GM23248 (cell line): Measurements from ENCODE around the gene UROD. TPM values are rescaled to one million over a fixed set of nuclear protein-coding genes. Genes with fewer than 3 reads are reported as not detected.
A peak's percentile ranks its signal among the peaks of the same experiment; 100 is the strongest.

Experiments used
- DNase-seq: peaks from one replicate; pipeline ENCODE4 v3.0.0-alpha.2; 2015
- H2AFZ ChIP-seq: fragments of 200-600 bp; sonication (generic); 2 replicates; pipeline ENCODE4 v1.6.1; 2016; ENCODE audit warnings: antibody characterized with exemption
- H3F3A ChIP-seq: fragments of 200-600 bp; sonication (generic); 2 replicates; pipeline ENCODE4 v1.6.1; 2016; ENCODE audit warnings: mild to moderate bottlenecking, antibody characterized with exemption, mixed run types; ENCODE audit not compliant: insufficient read depth
- H3K27ac ChIP-seq: fragments of 200-600 bp; sonication (generic); 2 replicates; pipeline ENCODE4 v1.5.1; 2016; ENCODE audit warnings: mild to moderate bottlenecking
- H3K27me3 ChIP-seq: fragments of 200-600 bp; sonication (generic); replicated peaks from 2 replicates; pipeline ENCODE4 v1.6.1; 2016; ENCODE audit warnings: mild to moderate bottlenecking; ENCODE audit not compliant: insufficient read depth
- H3K36me3 ChIP-seq: fragments of 200-600 bp; sonication (generic); 2 replicates; pipeline ENCODE4 v1.6.1; 2016; ENCODE audit warnings: low read depth, mild to moderate bottlenecking
- H3K4me1 ChIP-seq: fragments of 200-600 bp; sonication (generic); 2 replicates; pipeline ENCODE4 v1.6.1; 2016; ENCODE audit warnings: mild to moderate bottlenecking; ENCODE audit not compliant: insufficient read depth
- H3K4me2 ChIP-seq: fragments of 200-600 bp; sonication (generic); one replicate; pipeline ENCODE4 v1.6.1; 2016; ENCODE audit warnings: mild to moderate bottlenecking; ENCODE audit not compliant: unreplicated experiment
- H3K4me3 ChIP-seq: fragments of 200-600 bp; sonication (generic); 2 replicates; pipeline ENCODE4 v1.5.1; 2016; ENCODE audit warnings: mild to moderate bottlenecking
- H3K79me2 ChIP-seq: fragments of 200-600 bp; sonication (generic); 2 replicates; pipeline ENCODE4 v1.6.1; 2016; ENCODE audit warnings: mild to moderate bottlenecking; ENCODE audit not compliant: insufficient read depth
- H3K9ac ChIP-seq: fragments of 200-600 bp; sonication (generic); 2 replicates; pipeline ENCODE4 v1.6.1; 2016; ENCODE audit warnings: mild to moderate bottlenecking
- H3K9me2 ChIP-seq: fragments of 200-600 bp; sonication (generic); 2 replicates; pipeline ENCODE4 v1.6.1; 2016; ENCODE audit warnings: mixed run types, mild to moderate bottlenecking, moderate library complexity; ENCODE audit not compliant: insufficient read depth
- H3K9me3 ChIP-seq: fragments of 200-600 bp; sonication (generic); one replicate; pipeline ENCODE4 v1.6.1; 2017; ENCODE audit warnings: low read depth
- H4K20me1 ChIP-seq: fragments of 200-600 bp; sonication (generic); 2 replicates; pipeline ENCODE4 v1.6.0; 2016; ENCODE audit not compliant: insufficient read depth
- EZH2 ChIP-seq: fragments of 200-600 bp; sonication (generic); IDR thresholded peaks from 2 replicates; pipeline ENCODE4 v1.6.1; 2018; ENCODE audit warnings: antibody characterized with exemption, mild to moderate bottlenecking; ENCODE audit not compliant: insufficient read depth, poor library complexity, severe bottlenecking
- EZH2phosphoT487 ChIP-seq: fragments of 200-600 bp; sonication (generic); IDR thresholded peaks from 2 replicates; pipeline ENCODE4 v1.6.1; 2018; ENCODE audit warnings: antibody characterized with exemption, moderate library complexity, mild to moderate bottlenecking, low read depth; ENCODE audit not compliant: insufficient read depth
- WGBS, 2 experiments: methylation state at CpG; one replicate each; pipeline ENCODE4 v1.1.6; 2015 to 2017; ENCODE audit warnings: low lambda C conversion rate in 2 of 2, low coverage in 1 of 2; ENCODE audit errors: missing lambda C conversion rate in 2 of 2; 5-methylcytosine and 5-hydroxymethylcytosine counted together
- in situ Hi-C: fragments of 300-500 bp; cut with MboI; formaldehyde crosslinking; loops from 2 replicates; pipeline ENCODE4 v1.15.0; 2020
- polyA plus RNA-seq: library from polyadenylated mRNA; unstranded; fragments of >200 nt; fragmentation: Nextera tagmentation; extraction: Ambion mirVana; gene quantifications from 2 replicates; pipeline ENCODE4 v1.2.1, GENCODE V29; 2016
- total RNA-seq: library from RNA; depleted of rRNA; stranded (reverse); fragments of >200 nt; shearing (Covaris generic); gene quantifications from 2 replicates; pipeline ENCODE4 v1.2.3, GENCODE V29; 2014

Gene UROD
- total and polyA plus RNA-seq, 2 experiments from 2014 or later: 103 to 141 TPM

DNA sequence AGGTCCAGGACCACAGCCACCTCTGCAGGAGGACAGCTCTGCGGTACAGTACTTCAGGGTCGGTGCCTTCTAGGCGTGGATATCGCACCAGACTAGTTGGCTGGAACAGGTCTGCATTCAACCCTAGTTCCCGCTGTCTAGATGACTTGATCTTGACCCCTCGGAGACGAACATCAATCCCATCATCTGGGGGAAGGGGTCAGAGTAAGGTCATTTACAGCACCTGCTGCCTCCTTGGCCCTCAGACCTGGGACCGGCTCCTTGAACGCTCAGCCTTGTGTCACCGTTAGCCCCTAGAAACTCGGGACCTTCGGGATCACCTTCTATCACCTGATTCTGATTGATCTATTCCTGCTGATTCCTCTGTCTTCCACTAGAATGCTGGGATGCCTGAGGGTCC is 3.5 kb upstream of the UROD start:
- Histone ChIP-seq H3K9me3 (no peaks in the 10 kb centered on the region), H3K4me3 (no peak overlapping the region), H3K4me1 (peaks cover 11% of the 10 kb centered on the region), H2AFZ (no peak overlapping the region), H3K79me2 (peaks cover 31% of the 10 kb centered on the region), H3K27ac (no peak overlapping the region), H3K4me2 (no peak overlapping the region), H3K9ac (no peak overlapping the region), H4K20me1 (no peaks in the 10 kb centered on the region), H3K36me3 (no peaks in the 10 kb centered on the region; the same call in 1 of the 2 replicates), H3F3A (peaks cover 9% of the 10 kb centered on the region; the same call in 1 of the 2 replicates), H3K9me2 (no peaks in the 10 kb centered on the region), H3K27me3 (no peaks in the 10 kb centered on the region)
- WGBS, 2 experiments: 87 to 90% methylated on average over 12 of the region's 12 CpGs
- in situ Hi-C loops: loop anchor here (10.0 kb wide), 1 partner anchor 174 kb away; no protein-coding TSS in a partner anchor
- TF ChIP-seq EZH2phosphoT487 (no peak), EZH2 (no peak)
- no peak for DNase-seq

DNA sequence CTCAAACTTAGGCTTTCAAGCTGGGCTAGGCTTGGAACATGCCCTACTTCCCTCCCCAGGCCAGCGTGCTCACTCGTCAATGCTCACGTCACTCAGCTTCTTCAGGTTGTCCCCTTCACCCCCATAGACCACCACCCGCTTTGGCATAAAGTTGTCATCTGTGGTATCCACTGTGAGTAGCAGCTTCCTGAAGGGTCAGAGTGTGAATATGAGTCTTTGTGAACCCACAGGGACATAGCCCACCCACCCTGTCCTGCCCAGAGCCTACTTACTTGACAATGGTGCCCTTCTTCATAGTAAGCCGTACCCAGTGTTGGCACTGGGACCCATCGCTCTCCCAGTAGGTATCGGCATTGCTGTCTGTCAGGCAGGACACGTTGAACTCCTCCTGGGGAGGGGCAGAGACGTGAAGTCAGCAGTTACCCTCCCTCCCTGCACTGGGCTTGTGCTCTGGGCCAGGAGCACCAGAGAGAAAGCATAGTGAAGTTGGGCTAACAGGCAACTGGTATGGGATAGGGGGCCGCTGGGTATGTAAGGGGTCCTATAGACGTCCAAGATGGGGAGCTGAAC is 2.7 kb upstream of the UROD start:
- Histone ChIP-seq H3K9ac (no peak overlapping the region), H3K27ac (no peak overlapping the region), H3K27me3 (no peaks in the 10 kb centered on the region), H3K4me2 (no peak overlapping the region), H4K20me1 (no peaks in the 10 kb centered on the region), H2AFZ (no peak overlapping the region), H3K4me1 (peaks cover 12% of the 10 kb centered on the region), H3K9me3 (no peaks in the 10 kb centered on the region), H3K4me3 (no peak overlapping the region), H3F3A (peaks cover 9% of the 10 kb centered on the region; the same call in 1 of the 2 replicates), H3K9me2 (no peaks in the 10 kb centered on the region), H3K36me3 (no peaks in the 10 kb centered on the region; the same call in 1 of the 2 replicates), H3K79me2 (peaks cover 40% of the 10 kb centered on the region)
- TF ChIP-seq EZH2 (no peak), EZH2phosphoT487 (no peak)
- in situ Hi-C loops: loop anchor here (10.0 kb wide), 1 partner anchor 175 kb away; no protein-coding TSS in a partner anchor
- DNase-seq: no peak
- 92 to 94% methylated on average over 11 of the region's 11 CpGs for WGBS, 2 experiments

DNA sequence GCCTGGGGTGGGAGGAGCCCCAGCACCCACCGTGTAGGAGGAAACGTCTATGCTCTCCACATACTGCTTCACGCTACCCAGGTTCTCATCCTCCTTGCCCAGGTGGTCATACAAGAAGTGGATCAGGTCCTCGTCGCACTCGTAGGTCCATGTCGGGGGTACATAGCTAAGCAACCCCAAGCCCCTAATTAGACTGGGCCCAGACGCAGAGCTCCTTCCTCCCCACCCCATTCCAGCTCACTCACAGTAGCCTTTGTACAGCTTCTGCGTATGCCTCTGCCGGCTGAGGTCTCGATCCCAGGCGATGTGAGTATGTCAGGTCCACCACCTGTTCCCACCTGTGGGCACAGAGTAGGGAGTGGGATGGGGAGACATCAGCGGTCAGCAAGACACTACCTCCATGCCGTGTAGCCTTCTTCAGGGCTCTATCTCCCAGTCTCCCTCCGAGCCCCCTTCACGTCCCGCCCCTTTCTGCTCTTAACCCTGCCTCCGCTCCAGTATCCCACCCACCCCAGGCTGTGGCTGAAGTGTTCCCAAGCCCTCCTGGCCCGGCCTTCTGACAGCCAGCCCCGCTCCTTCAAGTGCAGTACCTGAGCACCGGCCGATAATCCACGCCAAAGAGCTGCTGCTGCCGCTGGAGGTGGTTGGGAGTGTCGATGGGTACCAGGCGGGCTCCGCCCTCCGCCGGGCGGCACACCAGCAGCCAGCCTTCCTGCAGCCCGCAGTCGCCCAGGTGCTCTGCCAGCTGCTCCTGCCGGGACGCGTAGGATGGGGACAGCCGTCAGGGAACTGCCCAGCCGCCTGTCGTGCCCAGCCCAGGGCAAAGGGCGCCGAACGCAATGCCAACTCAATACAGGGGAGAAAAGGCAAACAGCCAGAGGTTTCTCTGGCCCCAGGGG is 1.8 kb upstream of the UROD start:
- Histone ChIP-seq H3K4me1 (peaks cover 16% of the 10 kb centered on the region), H3K4me2 (peak overlapping the region; percentile 92), H3K9me2 (no peaks in the 10 kb centered on the region), H4K20me1 (no peaks in the 10 kb centered on the region), H3K4me3 (peak overlapping the region; percentile 82), H3K79me2 (peaks cover 40% of the 10 kb centered on the region), H3K36me3 (0 out of 2 replicates have a peak, but pooled peaks cover 5% of the 10 kb centered on the region), H3K9ac (peak overlapping the region; percentile 88), H3K27ac (no peak overlapping the region), H3K27me3 (no peaks in the 10 kb centered on the region), H2AFZ (peak overlapping the region; percentile 100), H3K9me3 (no peaks in the 10 kb centered on the region), H3F3A (peaks cover 9% of the 10 kb centered on the region; the same call in 1 of the 2 replicates)
- in situ Hi-C loops: loop anchor here (10.0 kb wide), 2 partner anchors 175 to 485 kb away; partner anchors contain the start of gene TESK2
- peak; percentile 45 for DNase-seq
- TF ChIP-seq EZH2phosphoT487: no peak
- TF ChIP-seq EZH2: no peak
- WGBS, 2 experiments: 15 to 16% methylated on average over 40 of the region's 41 CpGs
